ENCODE results near the gene CNOT2.

CNOT2 gene

DNA sequence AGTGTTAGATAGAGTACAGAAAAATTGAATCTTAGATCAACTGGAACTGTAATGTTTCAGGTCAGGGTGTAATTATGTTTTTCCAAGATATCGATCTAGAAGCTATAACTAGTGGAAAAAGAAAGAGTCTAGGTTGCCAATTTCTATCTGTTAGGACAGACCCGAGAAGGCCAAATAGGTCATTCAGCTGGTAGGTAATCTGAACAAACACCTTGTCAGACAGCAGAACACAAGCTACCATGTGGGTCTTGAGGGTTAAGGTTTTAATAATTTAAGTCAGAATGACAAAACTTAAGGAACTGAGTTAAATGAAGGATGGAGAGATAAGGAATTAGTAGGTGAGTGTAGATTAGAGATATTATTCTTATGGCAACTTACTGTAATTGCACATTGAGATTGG is 78.0 kb downstream of the CNOT2 start:
- in situ Hi-C loops (cut with HindIII; ENCODE audit: low pct_ligation_motif_present, low sequenced_read_pairs) = no loop called here
- Histone ChIP-seq H3K27me3 (replicated peaks) (no peaks in the 10 kb centered on the region), H3K4me3 (ENCODE audit: low read depth, low read length) (no peak overlapping the region), H3K27ac (no peak overlapping the region), H3K36me3 (replicated peaks) (peaks cover 2% of the 10 kb centered on the region)
- TF ChIP-seq, protein P1, sequence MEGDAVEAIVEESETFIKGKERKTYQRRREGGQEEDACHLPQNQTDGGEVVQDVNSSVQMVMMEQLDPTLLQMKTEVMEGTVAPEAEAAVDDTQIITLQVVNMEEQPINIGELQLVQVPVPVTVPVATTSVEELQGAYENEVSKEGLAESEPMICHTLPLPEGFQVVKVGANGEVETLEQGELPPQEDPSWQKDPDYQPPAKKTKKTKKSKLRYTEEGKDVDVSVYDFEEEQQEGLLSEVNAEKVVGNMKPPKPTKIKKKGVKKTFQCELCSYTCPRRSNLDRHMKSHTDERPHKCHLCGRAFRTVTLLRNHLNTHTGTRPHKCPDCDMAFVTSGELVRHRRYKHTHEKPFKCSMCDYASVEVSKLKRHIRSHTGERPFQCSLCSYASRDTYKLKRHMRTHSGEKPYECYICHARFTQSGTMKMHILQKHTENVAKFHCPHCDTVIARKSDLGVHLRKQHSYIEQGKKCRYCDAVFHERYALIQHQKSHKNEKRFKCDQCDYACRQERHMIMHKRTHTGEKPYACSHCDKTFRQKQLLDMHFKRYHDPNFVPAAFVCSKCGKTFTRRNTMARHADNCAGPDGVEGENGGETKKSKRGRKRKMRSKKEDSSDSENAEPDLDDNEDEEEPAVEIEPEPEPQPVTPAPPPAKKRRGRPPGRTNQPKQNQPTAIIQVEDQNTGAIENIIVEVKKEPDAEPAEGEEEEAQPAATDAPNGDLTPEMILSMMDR (IDR thresholded peaks at IDR 0.05; ENCODE audit: low read depth, low read length, missing control alignments) = no peak
- DNase-seq = no peak

DNA sequence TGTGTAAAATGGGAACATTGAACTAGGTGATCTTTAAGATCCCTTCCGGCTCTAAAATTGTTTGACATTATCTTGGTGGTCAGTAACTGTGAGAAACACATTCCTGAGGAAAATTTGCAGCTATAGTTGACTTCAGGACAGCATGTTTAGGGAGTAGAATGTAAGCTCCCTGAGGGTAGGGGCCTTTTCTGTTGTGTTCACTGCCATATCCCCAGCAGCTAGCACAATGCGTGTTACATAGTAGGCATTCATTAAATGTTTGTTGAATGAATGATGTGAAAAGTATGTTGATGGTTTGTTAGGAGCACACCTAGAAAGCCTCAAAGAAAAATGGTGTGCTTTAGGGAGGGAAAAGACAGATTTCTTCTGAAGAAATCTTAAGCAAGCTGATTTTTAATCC is 84.3 kb downstream of the CNOT2 start:
- peaks cover 4% of the 10 kb centered on the region for H3K36me3 ChIP-seq (replicated peaks)
- DNase-seq = no peak
- in situ Hi-C loops (cut with HindIII; ENCODE audit: low pct_ligation_motif_present, low sequenced_read_pairs) = no loop called here
- H3K27ac ChIP-seq = no peak overlapping the region
- H3K4me3 ChIP-seq (ENCODE audit: low read depth, low read length) = no peak overlapping the region
- TF ChIP-seq, protein P1 (IDR thresholded peaks at IDR 0.05; ENCODE audit: low read depth, low read length, missing control alignments) = no peak
- H3K27me3 ChIP-seq (replicated peaks) = no peaks in the 10 kb centered on the region

DNA sequence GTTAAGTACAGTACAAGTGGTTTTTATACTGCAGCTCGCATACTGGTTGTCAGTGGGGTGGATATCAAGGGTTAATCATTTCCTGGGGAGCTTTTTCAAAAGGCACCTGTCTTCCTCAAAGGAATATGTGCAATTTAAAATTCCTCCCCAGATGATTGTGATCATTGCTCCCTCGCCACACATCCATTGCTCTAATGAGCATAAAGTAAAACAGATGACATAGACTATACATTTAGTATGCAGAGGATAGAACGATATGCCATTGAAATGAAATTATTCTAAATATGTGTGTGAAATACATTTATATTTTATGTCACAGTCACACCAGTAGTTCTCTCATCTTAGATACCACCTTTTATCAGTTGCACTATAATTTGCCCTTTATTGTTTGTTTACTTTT is 86.5 kb downstream of the CNOT2 start:
- Histone ChIP-seq H3K27ac (no peak overlapping the region), H3K27me3 (replicated peaks) (no peaks in the 10 kb centered on the region), H3K4me3 (ENCODE audit: low read depth, low read length) (no peak overlapping the region), H3K36me3 (replicated peaks) (peaks cover 2% of the 10 kb centered on the region)
- no peak for DNase-seq
- in situ Hi-C loops (cut with HindIII; ENCODE audit: low pct_ligation_motif_present, low sequenced_read_pairs) = no loop called here
- TF ChIP-seq, protein P1 (IDR thresholded peaks at IDR 0.05; ENCODE audit: low read depth, low read length, missing control alignments) = no peak

DNA sequence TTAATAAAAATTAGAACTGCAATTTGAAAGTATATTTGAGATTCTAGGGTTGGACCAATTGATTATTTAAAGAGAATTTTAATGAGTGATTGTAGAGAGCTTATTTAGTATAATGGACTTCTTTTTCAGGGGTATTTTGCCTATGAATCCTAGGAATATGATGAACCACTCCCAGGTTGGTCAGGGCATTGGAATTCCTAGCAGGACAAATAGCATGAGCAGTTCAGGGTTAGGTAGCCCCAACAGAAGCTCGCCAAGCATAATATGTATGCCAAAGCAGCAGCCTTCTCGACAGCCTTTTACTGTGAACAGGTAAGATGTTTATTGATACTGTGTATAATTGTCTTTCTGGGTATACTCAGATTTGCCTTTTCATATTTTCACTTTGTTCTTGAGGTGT is 86.9 kb downstream of the CNOT2 start:
- no peak overlapping the region for H3K27ac ChIP-seq
- peaks cover 2% of the 10 kb centered on the region for H3K36me3 ChIP-seq (replicated peaks)
- no peaks in the 10 kb centered on the region for H3K27me3 ChIP-seq (replicated peaks)
- H3K4me3 ChIP-seq (ENCODE audit: low read depth, low read length) = no peak overlapping the region
- no peak for DNase-seq
- TF ChIP-seq, protein P1 (IDR thresholded peaks at IDR 0.05; ENCODE audit: low read depth, low read length, missing control alignments) = no peak
- in situ Hi-C loops (cut with HindIII; ENCODE audit: low pct_ligation_motif_present, low sequenced_read_pairs) = no loop called here

DNA sequence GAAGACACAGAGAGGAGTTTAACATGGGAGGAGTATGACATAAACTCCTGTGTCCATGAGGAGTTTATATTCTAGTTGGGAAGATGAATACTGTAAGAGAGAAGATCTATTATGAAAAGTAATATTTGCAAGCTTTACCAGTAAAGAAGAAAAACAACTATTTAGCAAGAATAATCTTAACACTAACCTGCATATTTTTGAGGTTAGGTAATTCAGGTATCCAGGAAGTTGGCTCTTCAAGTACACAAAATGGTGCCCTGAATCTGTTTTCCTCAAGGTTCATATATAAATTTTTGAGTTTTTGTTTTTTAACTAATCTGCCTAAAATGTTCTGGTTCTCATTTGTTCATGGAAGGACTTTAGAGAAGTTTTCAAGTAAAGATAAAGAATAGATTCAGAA is 89.0 kb downstream of the CNOT2 start:
- Histone ChIP-seq H3K36me3 (replicated peaks) (peaks cover 11% of the 10 kb centered on the region), H3K27me3 (replicated peaks) (no peaks in the 10 kb centered on the region), H3K27ac (no peak overlapping the region), H3K4me3 (ENCODE audit: low read depth, low read length) (no peak overlapping the region)
- TF ChIP-seq, protein P1 (IDR thresholded peaks at IDR 0.05; ENCODE audit: low read depth, low read length, missing control alignments) = no peak
- DNase-seq = no peak
- in situ Hi-C loops (cut with HindIII; ENCODE audit: low pct_ligation_motif_present, low sequenced_read_pairs) = no loop called here

DNA sequence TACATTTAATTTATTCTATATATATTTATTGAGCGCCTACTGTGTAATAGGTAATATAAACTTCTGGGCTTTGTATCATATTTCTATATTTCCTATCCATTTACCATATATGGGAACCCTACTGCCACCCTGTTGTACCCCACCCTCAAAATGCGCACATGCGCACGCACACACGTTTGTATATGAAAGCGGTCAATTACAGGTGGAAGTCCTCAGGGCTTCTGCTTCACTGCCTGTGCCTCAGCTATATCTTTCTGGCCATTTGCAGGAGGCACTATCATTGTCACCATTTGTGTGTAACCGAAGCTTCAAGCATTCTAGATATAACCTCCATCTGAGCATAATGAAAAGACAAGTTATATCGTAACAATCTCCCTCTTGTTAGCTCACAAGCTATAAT is 91.5 kb downstream of the CNOT2 start:
- H3K27me3 ChIP-seq (replicated peaks) = no peaks in the 10 kb centered on the region
- TF ChIP-seq, protein P1 (IDR thresholded peaks at IDR 0.05; ENCODE audit: low read depth, low read length, missing control alignments) = no peak
- no peak for DNase-seq
- no peak overlapping the region for H3K4me3 ChIP-seq (ENCODE audit: low read depth, low read length)
- in situ Hi-C loops (cut with HindIII; ENCODE audit: low pct_ligation_motif_present, low sequenced_read_pairs) = no loop called here
- H3K36me3 ChIP-seq (replicated peaks) = peaks cover 23% of the 10 kb centered on the region
- no peak overlapping the region for H3K27ac ChIP-seq
